MG63 (cell line): ENCODE measurements around the gene PHC2. TPM values are rescaled to one million over a fixed set of nuclear protein-coding genes. Genes with fewer than 3 reads are reported as not detected.
A peak's percentile ranks its signal among the peaks of the same experiment; 100 is the strongest.

ENCODE experiments used
- DNase-seq: peaks from one replicate; pipeline ENCODE4 v3.0.0-alpha.2; 2020
- H3K27me3 ChIP-seq: fragments of 250-450 bp; sonication (Bioruptor Pico); 2 replicates; pipeline ENCODE4 v1.5.1; 2020; ENCODE audit warnings: mild to moderate bottlenecking, moderate library complexity
- H3K36me3 ChIP-seq: fragments of 250-450 bp; sonication (Bioruptor Pico); 2 replicates; pipeline ENCODE4 v1.5.1; 2020; ENCODE audit warnings: mild to moderate bottlenecking, moderate library complexity
- H3K4me3 ChIP-seq: fragments of 250-450 bp; sonication (Bioruptor Pico); 2 replicates; pipeline ENCODE4 v1.5.1; 2020; ENCODE audit warnings: mild to moderate bottlenecking, moderate library complexity
- H3K9me3 ChIP-seq: fragments of 250-450 bp; sonication (Bioruptor Pico); 2 replicates; pipeline ENCODE4 v1.5.1; 2020; ENCODE audit warnings: mild to moderate bottlenecking, moderate library complexity
- total RNA-seq: library from RNA; depleted of rRNA; stranded (reverse); fragments of >200 nt; shearing (Covaris generic); gene quantifications from 2 replicates; pipeline ENCODE4 v1.2.3, GENCODE V29; 2014; ENCODE audit warnings: low replicate concordance

Gene PHC2
- total RNA-seq, 1 experiment from 2014 or later: 102 TPM

- H3K4me3 ChIP-seq: no peak overlapping the region
- DNase-seq: no peak
Measured at GRCh38 chr1:33338440-33339211, 92.3 kb downstream of the PHC2 start.

GRCh38 chr1:33338048-33338439 lies 92.9 kb downstream of the PHC2 start:
- no peak for DNase-seq
- Histone ChIP-seq H3K4me3 (no peak overlapping the region), H3K27me3 (no peaks in the 10 kb centered on the region), H3K9me3 (no peaks in the 10 kb centered on the region), H3K36me3 (peaks cover 69% of the 10 kb centered on the region)

More at GRCh38 chr1:33338440-33339211, 92.3 kb downstream of the PHC2 start:
- H3K27me3 ChIP-seq: no peaks in the 10 kb centered on the region
- H3K9me3 ChIP-seq: no peaks in the 10 kb centered on the region
- peaks cover 68% of the 10 kb centered on the region for H3K36me3 ChIP-seq

- H3K36me3 ChIP-seq: peaks cover 69% of the 10 kb centered on the region
- H3K27me3 ChIP-seq: no peaks in the 10 kb centered on the region
Measured at GRCh38 chr1:33337441-33337840, 93.5 kb downstream of the PHC2 start.

GRCh38 chr1:33336580-33336979 lies 94.3 kb downstream of the PHC2 start:
- peaks cover 71% of the 10 kb centered on the region for H3K36me3 ChIP-seq

More at GRCh38 chr1:33337441-33337840, 93.5 kb downstream of the PHC2 start:
- Histone ChIP-seq H3K9me3 (no peaks in the 10 kb centered on the region), H3K4me3 (no peak overlapping the region)
- DNase-seq: no peak

GRCh38 chr1:33335020-33335419 lies 95.9 kb downstream of the PHC2 start:
- H3K9me3 ChIP-seq: no peaks in the 10 kb centered on the region
- no peak overlapping the region for H3K4me3 ChIP-seq
- H3K27me3 ChIP-seq: no peaks in the 10 kb centered on the region
- DNase-seq: no peak
- peaks cover 73% of the 10 kb centered on the region for H3K36me3 ChIP-seq

More at GRCh38 chr1:33336580-33336979, 94.3 kb downstream of the PHC2 start:
- H3K4me3 ChIP-seq: no peak overlapping the region
- no peaks in the 10 kb centered on the region for H3K9me3 ChIP-seq
- DNase-seq: no peak
- no peaks in the 10 kb centered on the region for H3K27me3 ChIP-seq

- DNase-seq: no peak
- Histone ChIP-seq H3K27me3 (no peaks in the 10 kb centered on the region), H3K4me3 (no peak overlapping the region), H3K36me3 (peaks cover 73% of the 10 kb centered on the region), H3K9me3 (no peaks in the 10 kb centered on the region)
Measured at GRCh38 chr1:33334081-33334552, 96.8 kb downstream of the PHC2 start.

- Histone ChIP-seq H3K9me3 (no peaks in the 10 kb centered on the region), H3K4me3 (no peak overlapping the region), H3K36me3 (peaks cover 79% of the 10 kb centered on the region), H3K27me3 (no peaks in the 10 kb centered on the region)
- no peak for DNase-seq
Measured at GRCh38 chr1:33332881-33333280, 98.0 kb downstream of the PHC2 start.

GRCh38 chr1:33332357-33332789 lies 98.5 kb downstream of the PHC2 start:
- Histone ChIP-seq H3K36me3 (peaks cover 79% of the 10 kb centered on the region), H3K4me3 (no peak overlapping the region), H3K9me3 (no peaks in the 10 kb centered on the region), H3K27me3 (no peaks in the 10 kb centered on the region)
- no peak for DNase-seq

- no peaks in the 10 kb centered on the region for H3K27me3 ChIP-seq
- no peak overlapping the region for H3K4me3 ChIP-seq
- no peaks in the 10 kb centered on the region for H3K9me3 ChIP-seq
- H3K36me3 ChIP-seq: peaks cover 85% of the 10 kb centered on the region
- DNase-seq: no peak
Measured at GRCh38 chr1:33331444-33332356, 99.2 kb downstream of the PHC2 start.

GRCh38 chr1:33330906-33331305 lies 100.0 kb downstream of the PHC2 start:
- H3K4me3 ChIP-seq: no peak overlapping the region
- no peaks in the 10 kb centered on the region for H3K9me3 ChIP-seq
- DNase-seq: no peak
- H3K36me3 ChIP-seq: peaks cover 90% of the 10 kb centered on the region
- H3K27me3 ChIP-seq: no peaks in the 10 kb centered on the region

- no peak for DNase-seq
- no peak overlapping the region for H3K4me3 ChIP-seq
- H3K9me3 ChIP-seq: no peaks in the 10 kb centered on the region
- H3K36me3 ChIP-seq: peaks cover 93% of the 10 kb centered on the region
- H3K27me3 ChIP-seq: no peaks in the 10 kb centered on the region
Measured at GRCh38 chr1:33330361-33330890, 100.5 kb downstream of the PHC2 start.

GRCh38 chr1:33329600-33330305 lies 101.1 kb downstream of the PHC2 start:
- no peak for DNase-seq

GRCh38 chr1:33328817-33329216 lies 102.1 kb downstream of the PHC2 start:
- Histone ChIP-seq H3K27me3 (no peaks in the 10 kb centered on the region), H3K4me3 (no peak overlapping the region), H3K9me3 (no peaks in the 10 kb centered on the region), H3K36me3 (peaks cover 95% of the 10 kb centered on the region)
- no peak for DNase-seq

More at GRCh38 chr1:33329600-33330305, 101.1 kb downstream of the PHC2 start:
- Histone ChIP-seq H3K4me3 (no peak overlapping the region), H3K27me3 (no peaks in the 10 kb centered on the region), H3K9me3 (no peaks in the 10 kb centered on the region), H3K36me3 (peaks cover 96% of the 10 kb centered on the region)

- Histone ChIP-seq H3K4me3 (no peak overlapping the region), H3K9me3 (no peaks in the 10 kb centered on the region), H3K36me3 (peaks cover 89% of the 10 kb centered on the region), H3K27me3 (no peaks in the 10 kb centered on the region)
- DNase-seq: peak; percentile 51
Measured at GRCh38 chr1:33327587-33328325, 103.1 kb downstream of the PHC2 start.

GRCh38 chr1:33326785-33327184 lies 104.1 kb downstream of the PHC2 start:
- Histone ChIP-seq H3K36me3 (peaks cover 82% of the 10 kb centered on the region), H3K4me3 (no peak overlapping the region), H3K27me3 (no peaks in the 10 kb centered on the region), H3K9me3 (no peaks in the 10 kb centered on the region)
- no peak for DNase-seq
